ENCODE data around the gene GJA9.

GJA9 gene

DNA sequence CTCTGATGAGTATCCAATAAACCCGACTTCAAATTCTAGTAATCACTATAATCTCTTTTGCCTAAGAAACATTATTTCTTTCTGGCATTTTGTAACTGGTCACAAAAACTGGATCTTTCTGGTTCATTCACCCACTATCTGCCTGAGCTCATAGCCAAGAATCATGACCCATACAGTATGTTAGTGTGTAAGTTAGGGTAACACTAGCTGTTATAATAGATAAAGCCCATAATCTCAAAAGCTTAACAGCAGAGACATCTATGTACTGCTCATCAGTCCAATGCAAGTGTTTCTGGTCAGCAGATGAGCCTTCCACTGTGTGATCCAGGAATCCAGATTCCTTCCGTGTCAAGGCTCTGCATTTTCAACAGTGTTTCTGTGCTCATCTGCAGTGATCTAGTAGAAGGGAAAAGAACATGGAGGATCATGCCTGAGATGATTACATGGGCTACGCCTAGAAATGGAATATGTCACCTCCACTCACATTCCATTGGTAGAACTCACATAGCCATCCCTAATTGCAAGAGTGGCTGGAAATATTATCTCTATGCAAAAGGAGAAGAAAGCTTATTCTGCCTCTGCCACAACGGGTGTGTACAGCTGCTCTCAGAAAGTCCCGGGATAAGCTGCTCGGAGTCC is 49.5 kb downstream of the GJA9 start:
- no peak overlapping the region for H3K4me3 ChIP-seq (ENCODE audit: low read length)
- TF ChIP-seq ZNF274 (IDR thresholded peaks at IDR 0.05; ENCODE audit: low read depth, low read length): no peak

DNA sequence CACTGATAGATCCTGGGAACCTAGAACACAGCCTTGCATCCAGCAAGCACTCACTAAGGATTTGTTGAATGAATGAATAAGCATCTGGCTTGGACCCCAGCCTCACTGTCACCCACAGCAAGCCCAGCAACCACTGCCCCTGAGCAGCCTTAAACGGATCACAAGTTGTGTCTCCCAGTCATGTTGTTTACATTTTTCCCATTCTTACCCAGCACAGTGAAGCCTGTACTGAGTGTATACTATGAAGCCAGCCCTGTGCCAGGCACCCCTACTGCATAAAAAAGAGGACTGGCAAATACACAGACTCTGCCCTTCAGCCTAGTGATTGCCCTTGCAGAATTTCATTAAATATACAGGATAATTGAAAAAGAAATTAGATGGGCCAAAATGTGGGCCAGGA is 52.0 kb downstream of the GJA9 start:
- TF ChIP-seq ZNF274 (IDR thresholded peaks at IDR 0.05; ENCODE audit: low read depth, low read length): no peak
- H3K4me3 ChIP-seq (ENCODE audit: low read length): no peak overlapping the region

DNA sequence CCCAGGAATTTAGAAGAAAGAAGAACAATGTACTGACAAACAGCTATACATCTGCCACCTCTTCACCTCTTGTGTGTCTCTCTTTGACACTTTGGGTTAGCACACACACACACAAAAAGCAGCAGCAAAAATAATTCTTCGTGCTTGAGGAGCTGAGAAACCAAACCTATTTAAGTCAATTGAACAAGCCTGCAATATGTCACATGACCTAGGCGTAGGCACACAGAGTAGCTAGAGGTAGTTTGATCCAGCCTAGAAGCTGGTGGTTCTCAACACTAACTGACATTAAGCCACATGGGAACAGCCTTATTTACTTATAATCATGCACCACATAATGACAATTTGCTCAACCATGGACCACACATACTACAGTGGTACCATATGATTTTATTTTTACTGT is 54.1 kb downstream of the GJA9 start:
- no peak for TF ChIP-seq ZNF274 (IDR thresholded peaks at IDR 0.05; ENCODE audit: low read depth, low read length)
- no peak overlapping the region for H3K4me3 ChIP-seq (ENCODE audit: low read length)

DNA sequence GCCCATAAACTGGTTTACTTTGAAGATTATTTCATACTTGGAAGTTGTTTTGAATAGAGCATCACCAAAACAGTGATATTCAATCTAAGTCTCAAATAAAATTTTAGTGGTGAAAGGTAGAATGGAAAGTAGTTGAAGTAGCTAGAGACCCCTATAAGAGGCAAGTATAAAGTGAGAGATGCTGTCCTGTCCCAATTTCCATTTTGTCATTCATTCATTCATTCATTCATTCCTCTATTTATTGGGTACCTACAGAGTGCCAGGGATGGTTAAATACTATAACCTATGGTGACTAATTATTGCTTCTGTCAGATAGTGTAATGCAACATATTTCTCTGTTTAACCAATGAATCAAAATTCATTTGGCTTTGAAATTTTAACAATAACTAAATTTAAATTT is 54.5 kb downstream of the GJA9 start:
- no peak overlapping the region for H3K4me3 ChIP-seq (ENCODE audit: low read length)
- TF ChIP-seq ZNF274 (IDR thresholded peaks at IDR 0.05; ENCODE audit: low read depth, low read length): no peak

DNA sequence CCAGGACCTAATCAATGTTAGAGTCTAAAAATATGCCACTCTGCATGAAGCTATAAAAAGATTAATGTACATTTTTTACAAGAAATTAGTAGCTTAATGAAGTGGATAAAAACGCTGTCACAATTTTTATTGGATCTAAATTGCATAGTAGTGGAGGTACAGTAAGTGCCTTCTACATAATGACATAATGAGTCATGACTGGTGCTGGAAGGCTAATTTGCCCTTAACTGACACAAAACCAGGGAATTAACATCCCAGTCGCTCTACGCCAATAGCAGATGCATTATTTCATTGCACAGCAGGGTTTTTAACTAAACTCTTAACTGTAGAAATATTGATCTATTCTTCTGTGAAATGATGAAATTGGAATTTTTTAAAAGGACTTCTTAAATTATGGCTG is 55.1 kb downstream of the GJA9 start:
- H3K4me3 ChIP-seq (ENCODE audit: low read length): no peak overlapping the region
- no peak for TF ChIP-seq ZNF274 (IDR thresholded peaks at IDR 0.05; ENCODE audit: low read depth, low read length)
